ENCODE data around the gene MATCAP1. TPM values are rescaled to one million over a fixed set of nuclear protein-coding genes. Genes with fewer than 3 reads are reported as not detected.

MATCAP1 gene
- total RNA-seq, 1 experiment from 2014 or later = 40.8 TPM

GRCh38 chr16:67129422-67129821 lies 54.3 kb downstream of the MATCAP1 start (continued):
- TF ChIP-seq ZNF263 (CRISPR knock-in tag; IDR thresholded peaks at IDR 0.05; ENCODE audit: low read depth) (no peak), ATF2 (CRISPR knock-in tag; IDR thresholded peaks at IDR 0.05; ENCODE audit: borderline replicate concordance, low read depth) (no peak), TP53 (CRISPR knock-in tag; IDR thresholded peaks at IDR 0.05) (no peak), ZNF423 (CRISPR knock-in tag; IDR thresholded peaks at IDR 0.05) (no peak), ATF3 (CRISPR knock-in tag; conservative IDR thresholded peaks at IDR 0.05) (no peak), AR (CRISPR knock-in tag; IDR thresholded peaks at IDR 0.05) (no peak), HMGA2 (CRISPR knock-in tag; IDR thresholded peaks at IDR 0.05) (no peak), CBFB (CRISPR knock-in tag; IDR thresholded peaks at IDR 0.05; ENCODE audit: low read depth) (no peak), PREB (CRISPR knock-in tag; IDR thresholded peaks at IDR 0.05; ENCODE audit: borderline replicate concordance) (no peak), ERG (CRISPR knock-in tag; IDR thresholded peaks at IDR 0.05) (no peak)

- Mint-ChIP-seq H3K4me3 (no peak overlapping the region), H3K4me1 (no peaks in the 10 kb centered on the region), H3K27me3 (ENCODE audit: low read depth) (no peaks in the 10 kb centered on the region), H3K36me3 (peaks cover 28% of the 10 kb centered on the region), H3K9me3 (no peaks in the 10 kb centered on the region), H3K27ac (no peak overlapping the region)
- DNase-seq (ENCODE audit: low spot score) (no peak), ATAC-seq (no peak)
- POLR2A ChIA-PET = interaction anchor here (0.9 kb wide), 1 partner anchor 19 kb away, joined by 3 read pairs; the partner anchor contains the start of gene PHAF1
- CTCF ChIA-PET = interaction anchor here (0.9 to 1.8 kb wide), 5 partner anchors 22 to 175 kb away, joined by 3 to 7 read pairs (median 4); partner anchors contain the start of gene B3GNT9
- TF ChIP-seq ATF2 (CRISPR knock-in tag; IDR thresholded peaks at IDR 0.05; ENCODE audit: borderline replicate concordance, low read depth) = no peak
- no peak for TF ChIP-seq ESRRA (CRISPR knock-in tag; IDR thresholded peaks at IDR 0.05; ENCODE audit: borderline replicate concordance)
- TF ChIP-seq GRHL2 (CRISPR knock-in tag; IDR thresholded peaks at IDR 0.05; ENCODE audit: insufficient replicate concordance, severe bottlenecking) = no peak
- no peak for TF ChIP-seq RELA (CRISPR knock-in tag; IDR thresholded peaks at IDR 0.05; ENCODE audit: borderline replicate concordance)
- TF ChIP-seq NFE2L1 (CRISPR knock-in tag; IDR thresholded peaks at IDR 0.05) = no peak
- no peak for TF ChIP-seq FOXP4 (CRISPR knock-in tag; IDR thresholded peaks at IDR 0.05)
- no peak for TF ChIP-seq ZNF232 (CRISPR knock-in tag; IDR thresholded peaks at IDR 0.05)
- TF ChIP-seq ZNF281 (CRISPR knock-in tag; IDR thresholded peaks at IDR 0.05) = no peak
- TF ChIP-seq ATF6 (CRISPR knock-in tag; IDR thresholded peaks at IDR 0.05) = no peak
Observed at GRCh38 chr16:67128887-67129286, 54.9 kb downstream of the MATCAP1 start.

All from WTC11 (cell line).